ENCODE data around the gene EID2.

The EID2 gene, protein sequence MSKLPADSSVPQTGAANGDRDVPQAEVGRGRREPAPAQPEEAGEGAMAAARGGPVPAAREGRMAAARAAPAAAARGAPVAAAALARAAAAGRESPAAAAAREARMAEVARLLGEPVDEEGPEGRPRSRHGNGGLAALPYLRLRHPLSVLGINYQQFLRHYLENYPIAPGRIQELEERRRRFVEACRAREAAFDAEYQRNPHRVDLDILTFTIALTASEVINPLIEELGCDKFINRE

DNA sequence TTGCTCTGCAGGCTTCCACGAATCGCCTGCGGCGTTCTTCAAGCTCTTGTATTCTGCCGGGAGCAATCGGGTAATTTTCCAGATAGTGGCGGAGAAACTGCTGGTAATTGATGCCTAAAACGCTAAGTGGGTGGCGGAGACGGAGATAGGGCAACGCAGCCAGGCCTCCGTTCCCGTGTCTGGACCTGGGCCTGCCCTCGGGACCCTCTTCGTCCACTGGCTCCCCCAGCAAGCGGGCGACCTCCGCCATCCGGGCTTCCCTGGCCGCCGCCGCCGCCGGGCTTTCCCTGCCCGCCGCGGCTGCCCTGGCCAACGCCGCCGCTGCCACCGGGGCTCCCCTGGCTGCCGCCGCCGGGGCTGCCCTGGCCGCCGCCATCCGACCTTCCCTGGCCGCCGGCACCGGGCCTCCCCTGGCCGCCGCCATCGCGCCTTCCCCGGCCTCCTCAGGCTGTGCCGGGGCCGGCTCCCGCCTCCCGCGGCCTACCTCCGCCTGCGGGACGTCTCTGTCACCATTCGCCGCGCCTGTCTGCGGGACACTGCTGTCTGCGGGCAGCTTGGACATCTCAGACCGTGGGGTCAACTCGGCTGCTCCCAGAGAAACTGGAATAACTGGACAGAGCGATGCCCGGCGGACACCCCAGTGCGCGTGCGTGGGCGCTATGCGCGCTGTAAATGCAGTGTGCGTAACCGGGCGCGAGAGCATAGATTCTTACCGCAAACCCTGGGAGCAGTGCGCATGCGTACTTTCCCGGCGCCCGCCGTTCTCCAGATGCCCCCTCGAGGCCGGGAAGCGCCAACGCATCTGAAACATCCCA lies at the start of gene EID2:
EID2 (minus strand) TSS at position 644 of the 815 bp plus-strand sequence; CDS start at position 562, 82 bp downstream.
- peak; percentile 93 for DNase-seq

DNA sequence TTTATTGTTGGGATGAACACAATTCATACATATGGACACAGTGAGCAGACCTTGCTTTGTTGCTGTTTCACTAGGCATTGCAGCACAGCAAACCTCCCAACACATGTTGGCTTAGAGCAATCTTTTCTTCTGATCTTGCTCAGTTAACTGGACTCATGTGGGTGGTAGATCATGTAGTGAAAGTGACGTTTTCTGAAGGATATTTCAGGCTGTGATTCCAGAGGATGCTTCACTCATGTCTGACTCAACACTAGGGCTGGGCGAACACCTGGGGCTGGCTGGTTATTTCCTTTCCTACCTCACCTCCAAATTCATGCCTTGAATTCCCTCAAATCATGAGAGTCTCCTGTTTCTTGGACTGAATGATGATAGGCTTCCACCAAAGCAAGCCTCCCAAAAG lies 48.1 kb upstream of the EID2 start:
- DNase-seq = no peak

DNA sequence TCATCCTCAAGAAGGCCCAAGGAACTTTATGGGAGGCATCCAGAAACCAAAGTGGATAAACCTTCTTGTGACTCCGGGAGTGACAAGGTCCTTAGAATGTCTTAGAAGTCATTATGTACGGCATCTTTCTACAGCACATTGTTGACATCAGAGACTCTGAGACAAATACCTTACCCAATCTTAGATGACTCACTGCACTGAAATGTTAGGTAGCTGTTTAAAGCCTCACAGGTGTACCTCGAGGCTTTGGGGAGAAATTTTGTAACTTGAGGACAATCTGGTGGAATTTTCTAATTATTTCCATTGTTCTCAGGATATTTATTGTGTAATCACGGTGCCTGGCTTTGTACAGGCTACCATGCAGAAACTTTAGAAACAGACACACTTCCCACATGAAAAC lies 47.5 kb upstream of the EID2 start:
- DNase-seq = no peak

DNA sequence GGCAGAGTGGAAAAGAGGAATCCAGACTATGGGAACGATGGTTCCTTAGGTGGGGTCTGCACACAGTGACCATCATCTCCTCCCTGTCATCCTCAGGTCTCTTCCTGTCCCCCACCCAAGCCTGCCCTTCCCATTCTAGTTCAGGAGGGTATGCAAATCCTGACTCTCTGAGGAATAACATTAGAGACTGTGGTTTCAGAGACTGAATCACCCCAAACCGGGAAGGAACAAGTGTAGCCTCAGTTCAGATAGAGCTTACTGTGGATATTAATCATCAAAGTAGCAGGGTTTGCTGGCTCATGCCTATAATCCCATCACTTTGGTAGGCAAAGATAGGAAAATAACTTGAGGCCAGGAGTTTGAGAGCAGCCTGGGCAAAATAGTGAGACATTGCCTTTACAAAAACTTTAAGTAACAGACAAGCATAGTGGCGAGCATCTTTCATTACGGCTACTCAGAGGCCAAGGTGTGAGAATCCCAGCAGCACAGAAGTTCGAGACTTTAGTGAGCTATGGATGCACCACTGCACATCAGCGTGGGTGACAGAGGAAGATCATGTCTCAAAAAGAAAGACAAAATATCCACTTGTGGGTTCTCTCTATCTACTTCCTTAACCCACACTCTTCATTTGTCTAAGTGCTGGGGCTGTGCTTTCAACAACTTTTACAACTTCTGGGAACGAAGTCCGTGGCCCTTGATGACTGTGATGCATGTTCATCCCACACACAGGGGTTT lies 43.1 kb upstream of the EID2 start:
- no peak for DNase-seq

DNA sequence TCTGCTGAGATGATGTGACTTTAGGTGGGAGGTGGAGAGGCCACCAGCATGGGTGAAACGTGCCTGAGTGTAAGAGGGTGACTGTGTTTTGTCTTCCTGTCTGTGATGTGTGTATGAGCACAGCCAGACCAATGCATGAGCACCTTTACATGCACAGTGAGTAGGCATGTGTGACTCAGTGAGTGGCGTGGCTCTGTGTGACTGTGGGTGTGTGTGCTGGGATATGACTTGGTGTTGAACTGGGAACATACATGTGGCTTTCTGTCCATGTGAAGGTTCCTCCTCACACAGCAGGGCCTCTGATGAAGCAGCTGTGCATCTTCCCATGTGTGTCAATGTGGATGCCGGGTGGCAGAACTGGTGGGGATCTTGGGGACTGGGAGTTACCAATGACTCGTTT lies 42.5 kb upstream of the EID2 start:
- no peak for DNase-seq

DNA sequence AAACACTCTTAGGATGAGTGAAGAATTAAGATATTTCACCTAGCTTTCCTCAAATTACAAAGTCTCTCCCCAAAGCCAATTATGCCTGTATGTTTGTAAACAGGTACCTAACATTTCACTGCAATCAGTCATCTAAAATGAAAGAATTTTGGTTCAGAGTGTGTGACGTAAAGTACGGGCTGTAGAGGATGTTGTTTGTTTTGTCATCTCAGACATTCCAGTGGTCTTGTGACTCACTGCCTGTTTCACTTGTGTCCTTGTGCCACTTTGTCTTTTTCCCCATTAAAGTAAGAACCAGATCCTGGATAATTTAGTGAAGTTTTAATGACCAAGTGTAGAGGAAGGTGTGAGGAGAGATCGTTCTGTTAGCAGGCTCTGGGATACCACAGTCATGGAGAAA lies 28.6 kb upstream of the EID2 start:
- DNase-seq = no peak

DNA sequence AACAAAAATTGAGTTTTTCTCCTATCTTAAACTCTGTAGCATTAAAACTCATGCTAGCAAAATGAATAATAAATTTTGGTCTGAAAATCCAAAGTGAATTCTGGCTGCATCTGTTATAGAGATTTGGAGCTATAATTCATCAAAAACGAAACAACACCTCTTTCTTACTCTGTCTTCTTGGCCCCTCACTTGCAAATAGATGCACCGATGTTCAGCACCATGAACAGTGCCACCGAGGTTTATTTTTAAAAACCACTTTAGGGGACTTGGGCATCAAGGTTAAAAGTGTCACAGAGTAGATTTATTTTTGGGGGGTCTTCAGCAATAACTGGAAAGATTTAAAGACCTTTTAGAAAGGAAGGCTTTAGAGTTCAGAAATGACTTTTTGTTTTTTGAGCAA lies 26.1 kb upstream of the EID2 start:
- no peak for DNase-seq

DNA sequence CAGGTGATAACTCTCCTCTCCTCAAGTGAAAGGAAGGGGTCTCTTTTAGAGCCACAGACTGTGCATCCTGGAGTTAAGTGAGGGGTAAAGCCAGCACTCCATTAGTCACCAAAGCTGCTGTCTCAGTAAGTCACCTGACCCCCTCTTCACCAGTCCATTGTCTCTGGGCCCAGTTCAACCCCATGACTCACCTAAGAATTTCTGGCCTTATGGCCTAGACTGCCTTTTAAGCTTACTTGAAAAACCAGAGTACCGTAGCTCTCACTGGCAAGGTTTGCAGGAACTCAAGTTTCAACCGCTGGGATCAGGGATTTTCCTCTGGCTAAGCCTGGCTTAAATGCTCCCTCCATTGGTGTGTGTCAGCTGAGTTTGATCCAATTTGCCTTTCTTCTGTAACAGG lies 23.4 kb upstream of the EID2 start:
- no peak for DNase-seq

DNA sequence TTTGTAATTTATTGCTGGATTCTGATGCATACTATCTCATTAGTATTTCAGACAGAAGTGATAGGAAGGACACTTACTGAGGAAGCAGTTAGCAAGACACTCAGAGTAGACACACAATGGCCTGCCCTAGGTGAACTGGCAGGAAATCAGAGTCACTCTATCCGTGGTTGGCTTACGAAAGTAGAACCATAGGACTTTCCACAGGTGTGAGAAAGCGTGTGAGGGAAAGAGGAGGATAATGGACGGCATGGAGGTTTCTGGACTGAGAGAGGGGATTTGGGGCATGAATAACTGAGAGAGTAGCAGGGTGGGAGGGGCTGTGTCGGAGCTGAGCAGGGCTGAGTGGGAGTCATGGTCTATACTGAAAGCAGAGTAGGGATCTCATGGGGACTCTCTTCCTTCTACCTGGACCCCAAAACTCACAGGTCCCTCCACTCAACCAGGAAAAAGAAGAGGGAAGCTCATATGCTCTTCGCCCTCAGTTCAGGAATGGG lies 18.7 kb upstream of the EID2 start:
- DNase-seq = no peak

DNA sequence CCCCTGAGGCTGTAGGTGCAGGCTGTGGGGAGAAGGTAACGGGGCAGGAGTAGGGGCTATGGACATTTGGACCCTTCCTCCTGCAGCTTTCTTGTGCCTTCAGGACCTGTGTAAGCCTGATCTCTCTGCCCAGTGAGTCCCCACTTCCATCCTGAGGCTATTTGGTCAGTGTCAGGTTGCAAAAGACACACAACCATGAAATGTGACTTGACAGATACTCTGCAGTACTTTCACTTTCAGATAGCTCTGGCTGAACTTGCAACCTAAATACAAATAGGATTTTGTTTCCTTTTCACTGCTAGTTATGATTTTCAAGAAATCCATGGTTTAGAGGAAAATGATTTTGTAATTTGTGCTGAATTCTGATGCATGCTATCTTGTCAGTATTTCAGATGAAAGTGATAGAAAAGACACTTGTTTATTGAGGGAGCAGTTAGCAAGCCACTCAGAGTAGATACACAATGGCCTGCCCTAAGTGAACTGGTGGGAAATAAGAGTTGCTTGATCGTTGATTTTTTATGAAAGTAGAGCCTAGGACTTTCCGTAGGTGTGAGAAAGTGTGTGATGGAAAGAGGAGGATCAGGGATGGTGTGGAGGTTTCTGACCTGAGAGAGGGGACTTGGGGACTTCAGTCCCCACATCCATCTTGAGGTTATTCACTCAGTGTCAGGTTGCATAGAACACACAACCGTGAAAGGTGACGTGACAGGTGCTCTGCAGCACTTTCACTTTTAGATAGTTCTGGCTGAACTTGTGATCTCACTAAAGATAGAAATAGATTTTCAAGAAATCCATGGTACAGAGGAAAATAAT lies 18.1 kb upstream of the EID2 start:
- DNase-seq = no peak

DNA sequence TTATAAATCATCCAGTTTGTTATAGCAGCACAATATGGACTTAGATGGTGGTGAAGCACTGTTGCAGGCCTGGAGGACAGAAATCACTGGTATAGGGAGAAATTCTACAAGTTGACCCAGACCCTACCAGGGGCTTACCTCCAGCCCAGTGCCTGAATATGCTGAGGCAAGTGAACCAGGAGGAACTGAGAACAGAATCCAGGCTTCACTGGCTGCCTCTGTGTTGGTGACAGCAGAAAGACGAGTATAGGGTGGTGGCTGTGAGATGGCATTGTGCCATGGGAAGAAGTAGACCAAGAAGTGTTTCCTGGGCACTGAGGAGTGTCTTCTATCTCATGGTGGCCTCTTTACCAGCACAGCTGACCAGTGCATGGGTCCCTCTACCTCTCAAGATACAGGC lies 15.9 kb upstream of the EID2 start:
- DNase-seq = no peak

DNA sequence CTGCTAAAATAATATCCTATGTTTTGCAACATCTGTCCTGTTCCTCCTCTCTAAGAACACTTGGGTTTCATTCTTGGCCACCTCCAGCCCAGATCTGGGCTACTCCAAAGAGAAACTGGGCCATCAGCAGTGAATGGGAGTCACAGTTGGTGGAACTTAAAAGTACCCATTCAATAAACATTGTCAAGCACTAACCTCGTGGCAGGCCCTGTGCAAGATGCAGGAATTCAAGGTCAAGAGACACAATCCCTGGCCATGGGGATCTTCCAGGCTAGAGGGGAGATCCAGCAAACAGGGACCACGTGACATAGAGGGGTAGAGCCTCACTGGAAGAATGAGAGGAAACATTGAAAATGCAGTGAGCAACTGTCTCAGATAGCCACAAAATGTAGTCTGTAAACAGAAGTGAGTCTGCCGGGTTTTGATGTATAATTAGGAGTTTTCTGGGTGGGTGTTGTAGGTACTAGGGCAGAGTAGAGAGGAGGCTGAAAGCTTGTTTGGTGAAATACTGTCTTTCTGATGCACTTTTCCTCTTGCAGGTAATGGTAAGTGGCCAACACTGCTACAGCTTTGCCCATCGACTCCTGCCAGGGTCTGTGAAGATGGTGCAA lies 14.8 kb upstream of the EID2 start:
- DNase-seq = no peak

DNA sequence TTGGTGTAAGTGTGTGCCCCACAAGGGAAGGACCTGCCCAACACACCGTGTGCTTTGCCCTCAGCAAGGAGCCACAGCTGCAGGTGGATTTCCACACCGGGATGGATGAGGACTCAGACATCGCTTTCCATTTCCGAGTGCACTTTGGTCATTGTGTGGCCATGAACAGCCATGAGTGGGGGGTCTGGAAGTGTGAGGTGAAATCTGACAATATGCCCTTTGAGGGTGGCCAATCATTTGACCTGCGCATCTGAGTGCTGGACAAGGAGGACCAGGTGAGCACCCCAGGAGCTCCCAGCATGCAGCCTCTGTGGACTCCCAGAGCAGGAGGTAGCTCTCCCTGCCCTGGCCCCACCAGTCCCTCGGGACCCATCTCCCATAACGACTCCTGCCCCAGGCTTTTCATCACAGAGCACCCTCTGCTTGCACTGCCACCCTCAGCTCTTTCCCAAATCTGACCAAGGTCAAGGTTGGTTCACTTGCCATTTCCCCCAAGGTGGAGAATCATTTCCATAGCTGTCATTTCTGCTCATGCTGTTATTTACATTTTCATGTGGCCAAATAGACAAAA lies 13.2 kb upstream of the EID2 start:
- no peak for DNase-seq

DNA sequence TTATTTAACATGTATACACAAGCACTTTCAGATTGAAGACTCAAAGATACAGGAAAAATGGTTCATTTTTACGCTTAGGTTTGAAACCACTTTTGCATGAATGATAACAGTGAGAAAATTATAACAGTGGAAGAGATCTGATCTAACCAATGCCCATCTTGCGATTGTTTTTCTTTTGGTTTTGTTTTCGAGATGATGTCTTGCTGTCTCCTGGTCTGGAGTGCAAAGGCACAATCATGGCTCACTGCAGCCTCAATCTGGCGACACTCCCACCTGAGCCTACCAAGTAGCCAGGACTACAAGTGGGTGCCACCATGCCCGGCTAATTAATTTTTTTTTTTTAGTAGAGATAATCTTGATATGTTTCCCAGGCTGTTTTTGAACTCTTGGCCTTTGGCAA lies 10.2 kb upstream of the EID2 start:
- no peak for DNase-seq

DNA sequence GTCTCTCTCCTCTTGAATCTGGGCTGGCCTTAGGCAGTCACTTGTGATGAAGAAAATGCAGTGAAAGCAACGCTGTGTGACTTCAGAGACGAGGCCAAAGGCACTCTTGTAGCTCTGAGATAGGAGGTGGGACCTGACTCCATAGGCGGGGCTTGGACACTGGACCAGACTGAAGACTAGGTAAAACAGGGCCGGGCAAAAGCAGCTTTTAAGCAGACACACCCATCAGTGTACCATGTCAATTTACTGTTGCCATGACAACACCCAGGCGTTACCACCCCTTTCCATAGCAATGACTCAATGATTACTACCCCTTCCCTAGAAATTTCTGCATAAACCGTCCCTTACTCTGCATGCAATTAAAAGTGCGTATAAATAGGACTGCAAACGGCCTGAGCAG lies 6.6 kb upstream of the EID2 start:
- no peak for DNase-seq

DNA sequence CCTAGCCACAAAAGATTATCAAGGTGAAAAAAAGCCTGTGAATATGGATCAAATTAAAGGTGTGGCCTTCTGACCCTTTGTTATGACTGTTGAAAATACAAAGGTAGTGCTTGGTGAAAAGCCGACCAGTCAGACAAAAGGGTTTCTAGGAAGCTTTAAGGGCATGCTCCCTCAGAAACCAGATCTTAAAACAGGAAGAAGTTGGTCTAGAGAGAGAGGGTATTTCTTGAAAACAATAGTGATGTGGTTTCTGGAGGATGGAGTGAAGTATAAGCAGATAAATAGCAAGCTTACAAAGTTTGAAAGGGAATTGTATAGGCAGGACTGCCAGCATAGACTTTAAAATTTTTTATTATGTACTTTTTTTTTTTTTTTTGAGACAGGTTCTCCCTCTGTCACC lies 5.0 kb upstream of the EID2 start:
- no peak for DNase-seq

DNA sequence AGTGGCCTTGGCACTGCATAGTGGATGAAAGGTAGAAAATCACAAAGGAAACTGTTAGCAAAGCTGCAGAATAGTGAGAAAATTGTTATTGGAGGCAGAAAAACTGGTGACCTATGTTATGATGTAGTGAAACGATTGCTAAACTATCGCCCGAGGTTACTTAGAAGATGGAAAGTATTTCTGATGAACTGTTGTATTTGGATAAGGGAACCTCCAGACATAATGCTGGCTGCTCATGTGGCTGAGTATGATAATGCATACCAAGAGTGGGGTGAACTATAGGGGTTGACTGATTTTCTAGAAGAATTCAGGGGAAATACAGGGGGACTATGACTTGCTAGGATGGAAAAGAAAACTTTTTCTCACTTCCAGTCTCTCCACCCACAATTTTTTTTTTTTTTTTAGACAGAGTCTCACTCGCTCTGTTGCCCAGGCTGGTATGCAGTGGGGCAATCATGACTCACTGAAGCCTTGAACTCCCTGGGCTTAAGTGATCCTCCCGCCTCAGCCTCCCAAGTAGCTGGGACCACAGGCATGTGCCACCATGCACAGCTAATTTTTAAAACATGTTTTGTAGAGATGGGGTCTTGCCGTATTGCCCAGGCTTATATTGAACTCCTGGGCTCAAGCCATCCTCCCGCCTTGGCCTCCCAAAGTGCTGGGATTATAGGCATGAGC lies 4.4 kb upstream of the EID2 start:
- DNase-seq = no peak

DNA sequence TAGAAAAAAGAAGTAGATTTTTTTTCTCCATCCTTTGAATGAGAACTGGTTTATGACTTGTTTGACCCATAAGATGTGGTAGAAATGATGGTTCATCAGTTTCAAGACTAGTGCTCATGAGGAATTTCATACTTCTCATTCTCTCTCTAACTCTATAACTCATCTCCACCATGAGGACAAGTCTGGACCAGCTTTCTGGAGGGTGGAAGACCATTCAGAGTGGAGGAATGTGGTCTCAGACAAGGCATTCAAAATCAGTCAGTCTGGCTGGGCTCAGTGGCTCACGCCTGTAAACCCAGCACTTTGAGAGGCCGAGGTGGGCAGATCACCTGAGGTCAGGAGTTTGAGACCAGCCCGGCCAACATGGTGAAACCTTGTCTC lies 3.5 kb upstream of the EID2 start:
- DNase-seq = no peak

DNA sequence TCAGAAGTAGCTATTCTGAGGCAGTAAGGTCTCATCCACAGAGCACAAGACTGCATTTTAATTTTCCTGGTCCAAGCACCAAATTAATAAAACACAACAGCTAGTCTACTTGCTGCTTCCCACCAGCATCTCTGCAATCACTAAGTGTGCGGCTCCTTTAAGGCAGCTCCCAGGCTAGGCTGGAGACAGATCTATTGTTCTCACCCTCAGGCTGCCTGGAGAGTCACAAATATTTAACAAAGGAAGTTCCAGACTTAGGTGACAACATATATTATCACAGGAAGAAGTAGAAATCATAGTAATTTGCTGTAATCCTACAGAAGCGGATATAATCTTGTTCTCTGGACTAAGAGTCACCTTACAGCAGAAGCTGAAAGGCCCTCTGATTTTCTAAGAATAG lies 2.2 kb upstream of the EID2 start:
- no peak for DNase-seq

DNA sequence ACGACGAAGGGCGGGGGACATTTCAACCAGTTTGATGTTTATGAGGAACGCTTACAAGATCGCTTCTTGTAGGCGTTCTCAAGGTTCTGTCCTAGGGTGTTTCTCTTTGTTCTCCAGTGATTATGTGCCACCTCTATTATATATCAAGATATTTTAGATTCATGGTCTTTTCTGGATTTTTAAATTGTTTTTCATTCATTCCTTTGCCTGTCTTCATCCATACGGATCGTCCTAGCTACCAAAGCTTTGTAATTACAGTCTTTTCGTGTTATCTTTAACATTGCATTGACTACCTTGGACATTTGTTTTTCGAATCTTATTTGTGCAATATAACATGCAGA lies 342 bp upstream of the EID2 start:
- no peak for DNase-seq

DNA sequence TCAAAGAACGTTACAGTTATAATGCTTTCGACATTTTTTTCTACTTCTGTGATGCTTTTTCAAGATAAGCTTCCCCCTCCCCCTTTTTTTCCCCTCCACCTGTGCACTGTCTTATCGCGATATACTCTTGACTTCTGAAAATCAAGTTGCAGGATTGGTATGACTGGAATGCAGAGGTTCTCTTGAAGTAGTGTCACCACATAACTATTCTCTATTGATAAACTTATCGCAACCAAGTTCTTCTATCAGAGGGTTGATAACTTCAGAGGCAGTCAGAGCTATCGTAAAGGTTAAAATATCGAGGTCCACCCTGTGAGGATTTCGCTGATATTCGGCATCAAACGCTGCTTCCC lies 820 bp downstream of the EID2 start:
- no peak for DNase-seq

DNA sequence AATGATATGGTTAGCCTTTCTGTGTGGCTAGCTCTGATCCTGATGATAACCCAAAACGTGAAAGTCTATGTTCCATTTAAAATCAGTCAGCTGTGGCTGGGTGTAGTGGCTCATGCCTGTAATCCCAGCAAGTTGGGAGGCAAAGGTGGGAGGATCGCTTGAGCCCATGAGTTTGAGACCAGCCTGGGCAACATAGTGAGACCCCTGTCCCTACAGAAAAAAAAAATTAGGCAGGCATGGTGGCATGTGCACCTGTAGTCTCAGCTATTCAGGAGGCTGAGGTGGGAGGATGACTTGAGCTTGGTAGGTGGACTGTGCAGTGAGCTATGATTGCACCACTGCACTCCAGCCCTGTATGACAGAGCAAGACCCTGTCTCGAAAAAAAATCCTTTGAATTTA lies 6.2 kb downstream of the EID2 start:
- no peak for DNase-seq

Data from CD4-positive, alpha-beta T cell treated with Interferon gamma for 1 hour (primary cell).